OCI-M2 (cell line): ENCODE results near the gene FAM153A.
"Not testable (repeated sequence)": the region's sequence is repeated elsewhere in the genome, so short reads cannot be mapped to it uniquely, and the experiment has no call there.

Experiments used
- DNase-seq: peaks from one replicate; lab custom pipeline; 2025; ENCODE audit not compliant: unreplicated experiment; lab: John Stamatoyannopoulos, UW

FAM153A gene

DNA sequence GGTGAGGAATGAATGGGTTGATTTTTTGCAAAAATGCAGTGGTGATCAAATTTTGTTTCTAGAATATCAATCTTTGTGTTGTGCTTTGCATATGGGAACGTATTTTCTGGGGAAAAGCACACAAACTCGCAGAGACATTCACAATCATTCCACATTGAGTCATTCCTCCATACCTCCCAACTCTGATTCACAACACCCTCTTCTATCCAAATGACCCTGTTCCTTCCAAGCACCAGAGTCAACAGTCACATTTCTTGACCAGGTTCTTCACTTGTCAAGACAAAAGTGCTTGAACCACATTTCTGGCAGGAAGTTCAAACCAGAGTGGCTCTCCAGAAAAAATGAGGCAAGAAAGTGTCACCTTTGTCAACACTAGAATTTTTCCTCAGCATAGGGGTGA is 35.3 kb downstream of the FAM153A start:
- DNase-seq, result not testable (repeated sequence)

DNA sequence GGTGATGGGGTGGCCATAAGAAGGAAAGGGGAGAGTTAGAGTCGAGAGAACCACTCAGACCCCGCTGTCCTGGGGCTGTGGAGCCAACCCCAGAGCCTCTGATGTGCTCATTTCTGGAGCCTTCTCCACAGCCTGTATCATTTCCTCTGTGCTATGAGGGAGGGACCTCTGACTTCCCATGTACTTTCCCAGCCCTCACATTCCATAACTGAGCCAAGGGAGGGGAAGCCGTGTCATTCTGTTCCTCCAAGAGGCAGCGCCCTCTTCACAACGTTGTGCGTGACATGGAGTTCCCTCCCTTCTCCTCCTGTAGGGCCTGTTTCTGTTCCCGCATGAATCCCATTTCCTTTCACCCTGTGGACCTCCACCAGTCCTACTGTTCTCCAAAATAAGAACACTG is 57.8 kb downstream of the FAM153A start:
- DNase-seq, result not testable (repeated sequence)

DNA sequence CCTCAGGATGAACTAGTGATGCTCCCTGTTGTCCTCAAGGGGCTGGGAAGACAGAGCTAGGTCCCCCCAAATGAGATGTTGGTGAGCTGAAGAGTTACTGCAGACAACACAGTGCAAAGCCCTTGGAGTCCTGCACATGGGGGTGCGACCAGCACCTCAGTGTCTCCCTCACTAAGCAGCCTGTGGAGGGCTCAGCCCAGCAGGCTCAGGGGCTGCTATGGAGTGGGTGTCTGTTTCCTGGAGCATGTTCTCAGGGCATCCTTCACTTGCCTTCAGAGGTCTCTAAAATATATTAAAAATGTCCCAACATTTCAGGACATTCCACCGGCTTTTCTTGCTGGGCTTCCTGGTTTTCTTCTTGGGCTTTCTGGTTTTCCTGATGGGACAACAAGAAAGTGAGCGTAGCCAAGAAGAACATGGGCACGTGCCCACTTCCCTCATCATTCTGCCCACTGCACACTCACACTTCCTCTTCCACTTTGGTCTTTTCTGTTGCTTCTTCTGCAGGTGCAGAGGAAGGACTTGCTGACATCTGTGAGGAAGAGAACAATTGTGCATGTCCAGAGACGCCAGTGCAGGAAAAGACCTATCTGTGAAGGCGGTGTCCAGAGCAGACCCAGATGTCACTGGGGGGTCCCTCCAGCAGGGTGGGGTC is 58.7 kb downstream of the FAM153A start:
- DNase-seq, result not testable (repeated sequence)

DNA sequence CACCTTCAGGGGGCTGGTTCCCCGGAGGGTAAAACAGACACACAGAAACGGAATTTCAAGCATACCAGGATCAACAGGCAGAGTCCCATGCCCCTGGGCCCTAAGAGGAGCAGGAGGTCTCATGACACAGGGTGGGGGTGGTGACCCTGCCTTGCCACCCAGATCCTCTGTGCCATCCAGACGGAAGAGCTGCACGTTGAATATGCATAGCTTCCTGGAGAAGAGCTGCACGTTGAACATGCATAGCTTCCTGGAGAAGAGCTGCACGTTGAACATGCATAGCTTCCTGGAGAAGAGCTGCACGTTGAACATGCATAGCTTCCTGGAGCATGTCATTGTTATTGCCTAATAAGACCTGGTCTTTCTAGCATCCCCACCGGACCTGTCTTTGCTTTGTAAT is 59.9 kb downstream of the FAM153A start:
- DNase-seq, result not testable (repeated sequence)

DNA sequence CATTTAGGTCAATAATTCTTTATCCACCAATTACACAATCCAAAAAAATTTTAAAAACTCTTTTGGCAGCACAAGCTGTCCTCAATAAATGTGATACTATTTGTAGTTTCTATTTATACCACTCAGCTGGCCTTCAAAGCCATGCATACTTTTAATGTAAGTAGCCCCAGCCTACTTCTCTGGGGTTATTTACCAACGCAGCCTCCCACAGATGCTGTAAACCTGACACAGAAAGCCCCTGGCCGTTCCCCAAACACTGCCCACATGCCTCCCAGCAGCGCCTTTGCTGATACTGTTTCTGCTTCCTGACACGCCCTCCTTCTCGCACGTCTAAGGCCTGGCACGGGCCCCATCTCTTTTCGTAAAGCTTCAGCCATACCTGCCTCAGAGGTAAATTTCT is 62.7 kb downstream of the FAM153A start:
- not testable (repeated sequence) for DNase-seq

DNA sequence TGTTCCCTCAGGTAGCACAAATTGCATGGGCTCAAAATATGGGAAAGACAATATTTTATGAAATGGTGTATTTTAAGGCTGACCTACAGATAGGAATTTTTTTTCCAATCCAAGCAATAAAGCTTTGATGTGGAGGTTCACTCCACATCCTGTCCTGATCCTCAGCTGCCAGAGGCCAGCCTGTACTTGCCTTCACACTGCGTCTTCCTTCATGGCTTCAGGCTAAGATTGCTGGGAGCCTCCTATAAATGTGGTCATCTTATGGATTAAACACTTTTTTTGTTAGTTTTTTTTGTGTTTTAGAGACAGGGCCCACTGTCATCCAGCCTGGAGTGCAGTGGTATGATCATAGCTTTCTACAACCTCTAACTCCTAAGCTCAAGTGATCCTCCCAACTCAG is 67.3 kb downstream of the FAM153A start:
- DNase-seq, result not testable (repeated sequence)

DNA sequence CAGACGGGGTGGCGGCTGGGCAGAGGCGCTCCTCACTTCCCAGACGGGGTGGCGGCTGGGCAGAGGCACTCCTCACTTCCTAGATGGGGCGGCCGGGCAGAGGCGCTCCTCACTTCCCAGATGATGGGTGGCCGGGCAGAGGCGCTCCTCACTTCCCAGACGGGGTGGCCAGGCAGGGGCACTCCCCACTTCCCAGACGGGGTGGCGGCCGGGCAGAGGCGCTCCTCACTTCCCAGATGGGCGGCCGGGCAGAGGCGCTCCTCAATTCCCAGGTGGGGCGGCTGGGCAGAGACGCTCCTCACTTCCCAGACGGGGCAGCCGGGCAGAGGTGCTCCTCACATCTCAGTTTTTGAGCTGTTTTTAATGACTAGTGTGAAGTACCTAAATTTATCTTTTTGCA is 86.6 kb downstream of the FAM153A start:
- not testable (repeated sequence) for DNase-seq

DNA sequence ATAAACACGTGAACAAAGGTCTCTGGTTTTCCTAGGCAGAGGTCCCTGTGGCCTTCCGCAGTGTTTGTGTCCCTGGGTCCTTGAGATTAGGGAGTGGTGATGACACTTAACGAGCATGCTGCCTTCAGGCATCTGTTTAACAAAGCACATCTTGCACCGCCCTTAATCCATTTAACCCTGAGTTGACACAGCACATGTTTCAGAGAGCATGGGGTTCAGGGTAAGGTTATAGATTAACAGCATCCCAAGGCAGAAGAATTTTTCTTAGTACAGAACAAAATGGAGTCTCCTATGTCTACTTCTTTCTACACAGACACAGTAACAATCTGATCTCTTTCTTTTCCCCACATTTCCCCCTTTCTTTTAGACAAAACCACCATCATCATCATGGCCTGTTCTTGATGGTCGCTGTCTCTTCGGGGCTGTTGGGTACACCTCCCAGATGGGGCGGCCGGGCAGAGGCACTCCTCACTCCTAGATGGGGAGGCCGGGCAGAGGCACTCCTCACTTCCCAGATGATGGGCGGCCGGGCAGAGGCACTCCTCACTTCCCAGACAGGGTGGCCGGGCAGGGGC is 87.3 kb downstream of the FAM153A start:
- DNase-seq, result not testable (repeated sequence)

DNA sequence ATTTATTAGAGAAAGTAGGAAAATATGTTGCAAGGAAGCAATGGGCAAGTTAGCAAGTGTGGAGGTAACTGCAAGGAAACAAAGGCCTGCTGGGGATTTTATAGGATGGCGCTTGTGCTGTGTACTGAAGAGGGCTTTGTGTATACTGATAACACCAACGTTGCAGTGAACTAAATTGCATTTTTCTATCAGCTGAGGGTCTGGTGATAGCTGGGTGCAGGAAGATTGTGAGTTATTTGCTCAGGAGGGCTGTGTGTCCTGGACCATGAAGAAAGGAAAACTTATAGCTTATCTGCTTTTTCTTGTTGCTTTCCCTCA is 88.2 kb downstream of the FAM153A start:
- not testable (repeated sequence) for DNase-seq

DNA sequence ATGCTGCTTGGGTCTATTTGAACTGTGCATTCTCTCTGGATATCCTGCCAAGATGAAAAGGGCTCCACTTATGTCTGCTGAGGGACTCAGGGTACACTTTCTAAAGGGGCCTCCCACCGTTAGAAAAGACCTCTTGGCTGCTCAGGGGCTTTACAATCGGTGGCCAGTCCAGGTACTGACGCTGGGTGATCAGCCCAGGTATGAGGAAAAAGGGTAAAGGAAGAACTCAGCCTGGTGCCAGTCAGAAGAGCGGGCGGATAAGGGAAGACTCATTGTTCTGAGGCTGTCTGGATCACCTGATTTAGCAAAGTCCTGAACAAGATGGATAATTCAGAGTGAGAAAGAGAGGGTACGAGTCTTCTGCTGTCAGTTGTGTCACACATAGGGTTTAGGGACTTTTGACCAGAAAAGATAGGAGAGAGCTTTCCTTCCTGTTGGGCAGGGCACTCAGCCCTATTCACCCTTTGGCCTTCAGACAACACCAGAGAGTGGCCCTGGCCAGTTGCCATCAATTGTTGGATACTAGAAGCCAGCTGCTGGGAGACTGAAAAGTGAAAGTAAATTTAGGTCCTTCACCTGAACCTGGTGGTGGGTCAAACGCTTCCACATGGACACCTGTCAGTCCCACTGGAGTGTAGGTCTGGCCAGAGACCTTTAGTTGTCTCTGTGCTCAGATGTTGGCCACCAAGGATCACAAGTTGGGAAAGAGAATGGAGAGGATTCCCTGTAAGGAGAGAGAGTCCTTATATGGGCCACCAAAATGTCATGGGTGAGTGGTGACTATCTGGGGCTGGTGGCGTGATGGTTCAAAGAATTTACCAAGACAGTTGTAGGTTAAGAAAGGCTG is 88.8 kb downstream of the FAM153A start:
- DNase-seq, result not testable (repeated sequence)

DNA sequence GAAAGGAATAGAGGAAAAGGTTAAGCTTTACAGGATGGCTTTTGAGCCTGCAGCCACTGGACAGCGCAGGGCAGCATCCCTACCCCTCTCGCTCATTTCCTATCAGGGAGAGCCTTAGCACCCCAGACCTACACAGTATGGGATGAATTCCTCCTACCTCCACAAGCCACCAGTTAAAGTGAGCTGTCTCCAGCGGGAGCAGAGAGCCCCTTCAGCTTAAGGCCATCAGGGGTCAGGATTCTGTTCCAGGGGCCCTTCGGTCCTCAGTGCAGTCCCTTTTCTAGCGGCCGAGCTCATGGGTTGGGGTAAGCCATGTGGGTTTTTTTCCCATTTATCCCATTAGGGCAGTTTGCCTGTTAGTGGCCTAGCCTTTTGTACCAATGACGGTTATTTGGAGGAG is 89.7 kb downstream of the FAM153A start:
- not testable (repeated sequence) for DNase-seq

DNA sequence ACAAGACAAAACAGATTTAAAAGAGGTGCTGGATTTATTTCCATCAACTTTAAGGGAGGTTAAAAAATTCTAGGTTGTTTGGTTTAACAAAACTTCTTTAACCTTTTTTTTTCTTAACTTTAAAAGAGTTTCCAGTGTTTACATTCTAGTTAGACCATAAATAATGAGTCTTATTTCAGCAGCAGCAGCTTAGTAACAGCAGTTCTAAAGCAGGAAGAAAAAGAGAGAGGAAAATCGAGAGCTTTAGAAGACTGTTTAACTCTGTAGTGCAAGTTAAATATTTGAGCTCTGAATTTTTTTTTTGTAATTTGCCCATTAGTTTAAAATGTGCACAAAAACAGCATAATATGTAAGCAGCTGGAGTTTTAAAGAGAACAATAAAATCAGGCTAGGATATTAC is 90.2 kb downstream of the FAM153A start:
- DNase-seq, result not testable (repeated sequence)

DNA sequence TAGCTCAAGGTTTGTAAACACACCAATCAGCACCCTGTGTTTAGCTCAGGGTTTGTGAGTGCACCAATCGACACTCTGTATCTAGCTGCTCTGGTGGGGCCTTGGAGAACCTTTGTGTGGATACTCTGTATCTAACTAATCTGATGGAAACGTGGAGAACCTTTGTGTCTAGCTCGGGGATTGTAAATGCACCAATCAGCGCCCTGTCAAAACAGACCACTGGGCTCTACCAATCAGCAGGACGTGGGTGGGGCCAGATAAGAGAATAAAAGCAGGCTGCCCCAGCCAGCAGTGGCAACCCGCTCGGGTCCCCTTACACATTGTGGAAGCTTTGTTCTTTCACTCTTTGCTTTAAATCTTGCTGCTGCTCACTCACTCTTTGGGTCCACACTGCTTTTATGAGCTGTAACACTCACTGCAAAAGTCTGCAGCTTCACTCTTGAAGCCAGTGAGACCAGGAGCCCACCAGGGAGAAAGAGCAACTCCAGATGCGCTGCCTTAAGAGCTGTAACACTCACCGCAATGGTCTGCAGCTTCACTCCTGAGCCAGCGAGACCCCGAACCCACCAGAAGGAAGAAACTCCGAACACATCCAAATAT is 93.6 kb downstream of the FAM153A start:
- DNase-seq, result not testable (repeated sequence)

DNA sequence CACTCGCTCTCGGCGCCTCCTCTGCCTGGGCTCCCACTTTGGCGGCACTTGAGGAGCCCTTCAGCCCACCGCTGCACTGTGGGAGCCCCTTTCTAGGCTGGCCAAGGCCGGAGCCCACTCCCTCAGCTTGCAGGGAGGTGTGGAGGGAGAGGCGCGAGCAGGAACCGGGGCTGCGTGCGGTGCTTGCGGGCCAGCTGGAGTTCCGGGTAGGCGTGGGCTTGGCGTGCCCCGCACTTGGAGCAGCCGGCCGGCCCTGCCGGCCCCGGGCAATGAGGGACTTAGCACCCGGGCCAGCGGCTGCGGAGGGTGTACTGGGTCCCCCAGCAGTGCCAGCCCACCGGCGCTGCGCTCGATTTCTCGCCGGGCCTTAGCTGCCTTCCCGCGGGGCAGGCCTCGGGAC is 94.6 kb downstream of the FAM153A start:
- DNase-seq, result not testable (repeated sequence)

DNA sequence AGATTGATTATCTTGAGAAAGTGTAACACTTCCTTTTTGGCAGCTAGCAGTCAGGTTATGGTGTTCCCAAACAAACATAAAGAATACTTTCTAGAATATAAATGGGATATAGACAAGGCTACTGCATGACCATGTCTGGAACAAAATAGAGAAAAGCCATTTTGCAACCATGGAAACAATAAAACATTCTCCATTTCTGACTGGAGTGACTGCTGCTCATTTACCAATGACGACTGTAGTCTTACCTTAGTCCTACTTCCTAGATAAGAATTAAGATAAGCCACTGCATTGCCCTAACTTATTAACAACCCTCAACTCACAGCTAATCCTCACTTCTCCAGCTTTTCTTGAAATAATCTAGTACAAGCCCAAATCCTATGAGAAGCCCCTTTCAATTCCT is 100.8 kb downstream of the FAM153A start:
- DNase-seq, result not testable (repeated sequence)
